ENCODE measurements around the gene NUTM2G.
"Not testable (repeated sequence)": the region's sequence is repeated elsewhere in the genome, so short reads cannot be mapped to it uniquely, and the experiment has no call there.

NUTM2G gene, protein sequence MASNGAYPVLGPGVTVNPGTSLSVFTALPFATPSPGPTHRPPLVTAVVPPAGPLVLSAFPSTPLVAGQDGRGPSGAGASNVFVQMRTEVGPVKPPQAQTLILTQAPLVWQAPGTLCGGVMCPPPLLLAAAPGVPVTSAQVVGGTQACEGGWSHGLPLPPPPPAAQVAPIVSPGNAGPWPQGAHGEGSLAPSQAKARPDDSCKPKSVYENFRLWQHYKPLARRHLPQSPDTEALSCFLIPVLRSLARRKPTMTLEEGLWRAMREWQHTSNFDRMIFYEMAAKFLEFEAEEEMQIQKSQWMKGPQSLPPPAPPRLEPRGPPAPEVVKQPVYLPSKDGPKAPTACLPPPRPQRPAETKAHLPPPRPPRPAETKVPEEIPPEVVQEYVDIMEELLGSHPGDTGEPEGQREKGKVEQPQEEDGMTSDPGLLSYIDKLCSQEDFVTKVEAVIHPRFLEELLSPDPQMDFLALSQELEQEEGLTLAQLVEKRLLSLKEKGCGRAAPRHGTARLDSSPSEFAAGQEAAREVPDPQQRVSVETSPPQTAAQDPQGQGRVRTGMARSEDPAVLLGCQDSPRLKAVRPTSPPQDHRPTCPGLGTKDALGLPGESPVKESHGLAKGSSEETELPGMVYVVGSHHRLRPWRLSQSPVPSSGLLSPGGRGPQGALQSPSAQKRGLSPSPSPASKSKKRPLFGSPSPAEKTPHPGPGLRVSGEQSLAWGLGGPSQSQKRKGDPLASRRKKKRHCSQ

DNA sequence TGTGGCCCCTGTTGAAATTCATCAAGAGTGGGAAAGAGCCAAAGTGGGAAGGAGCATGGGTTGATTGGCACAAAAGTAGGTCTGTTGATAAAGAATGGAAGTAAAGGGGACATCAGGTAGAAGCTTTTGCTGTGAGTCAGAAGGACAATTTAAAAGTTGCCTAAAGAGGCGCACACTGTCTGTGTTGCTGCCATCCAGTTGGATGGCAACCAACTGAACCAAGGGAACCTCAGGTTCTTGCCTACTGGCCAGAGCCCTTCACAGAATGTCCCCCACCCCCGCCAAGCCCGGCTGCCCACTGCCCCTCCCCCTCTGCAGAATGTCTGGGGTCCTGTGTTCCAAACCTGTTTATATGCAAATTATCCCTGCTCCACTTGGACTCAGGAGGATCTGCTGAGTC lies at the start of gene NUTM2G:
Gene NUTM2G, plus strand, starts transcription at position 301 of the 400 bp plus-strand sequence. CDS start 182 bp downstream, outside the sequence.
- not testable (repeated sequence) for DNase-seq

DNA sequence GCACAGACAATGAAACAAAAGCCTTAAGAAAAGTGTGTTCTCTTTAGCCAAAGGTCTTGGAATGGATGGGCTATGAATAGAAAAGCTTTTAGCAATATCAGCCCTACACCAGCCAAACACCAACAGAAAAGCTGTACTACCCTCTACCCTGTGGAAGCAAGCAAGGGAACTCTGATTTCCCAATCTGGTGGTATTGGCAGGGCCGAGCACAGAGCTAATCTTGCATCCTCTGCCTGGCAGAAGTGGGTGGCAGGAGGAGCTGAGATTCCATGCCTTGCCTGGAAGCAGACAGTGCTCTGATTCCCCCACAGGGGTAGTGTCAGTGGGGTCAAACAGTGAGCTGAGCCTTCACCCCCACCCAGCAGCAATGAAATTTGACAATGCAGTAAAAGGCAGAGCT lies 44.7 kb upstream of the NUTM2G start:
- DNase-seq, result no peak

DNA sequence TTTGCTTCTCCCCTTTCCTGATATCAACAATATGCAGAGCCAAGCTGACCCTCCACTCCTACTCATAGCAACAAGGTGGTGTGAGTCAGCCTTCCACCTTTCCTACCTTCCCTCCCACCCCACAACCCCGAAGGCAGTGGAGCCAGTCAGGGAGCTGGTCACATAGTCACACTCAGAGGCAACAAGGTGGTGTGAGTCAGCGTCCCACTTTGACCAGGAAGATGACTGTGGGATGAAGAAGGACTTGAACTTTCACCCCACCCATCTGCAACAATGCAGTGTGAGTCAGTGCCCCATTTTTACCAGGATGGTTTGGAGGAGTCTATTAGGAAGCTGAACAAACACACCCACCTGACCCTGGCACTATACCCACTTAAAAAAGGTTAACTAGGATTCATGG lies 44.2 kb upstream of the NUTM2G start:
- no peak for DNase-seq

DNA sequence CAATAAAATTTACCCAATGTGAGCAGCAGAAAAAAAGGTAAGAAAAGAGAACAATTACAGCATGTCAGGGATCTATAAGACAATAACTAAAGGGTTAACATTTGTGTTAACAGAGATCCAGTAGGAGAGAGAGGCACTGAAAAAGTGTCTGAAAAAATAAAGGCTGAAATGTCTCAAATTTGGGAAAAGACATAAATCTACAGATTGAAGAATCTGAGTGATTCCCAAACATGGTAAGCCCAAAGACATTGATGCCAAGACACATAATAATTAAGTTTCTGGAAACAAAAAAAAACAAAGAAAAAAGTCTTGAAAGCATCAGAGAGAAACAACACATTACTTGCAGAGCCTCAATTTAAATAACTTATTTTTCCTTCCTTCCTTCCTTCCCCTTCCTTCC lies 43.2 kb upstream of the NUTM2G start:
- DNase-seq, result no peak

DNA sequence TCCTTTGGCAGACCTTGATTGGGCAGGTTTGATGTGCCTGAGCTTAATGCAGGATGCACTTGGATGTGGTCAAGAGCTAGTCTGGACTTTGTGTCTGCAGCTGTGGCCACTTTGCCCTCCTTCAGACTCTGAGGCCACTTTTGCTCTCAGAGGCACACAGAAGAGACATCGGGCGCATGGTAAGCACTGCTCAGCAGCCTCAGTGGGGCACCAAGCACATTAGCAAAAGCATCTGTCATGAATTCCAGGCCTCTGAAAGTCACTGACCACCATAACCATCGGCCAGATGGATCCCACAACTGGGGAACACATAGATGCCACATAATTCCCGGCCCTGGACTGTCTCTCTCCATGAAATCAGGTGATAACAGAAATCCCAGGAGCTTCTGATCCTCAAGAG lies 40.1 kb upstream of the NUTM2G start:
- no peak for DNase-seq

DNA sequence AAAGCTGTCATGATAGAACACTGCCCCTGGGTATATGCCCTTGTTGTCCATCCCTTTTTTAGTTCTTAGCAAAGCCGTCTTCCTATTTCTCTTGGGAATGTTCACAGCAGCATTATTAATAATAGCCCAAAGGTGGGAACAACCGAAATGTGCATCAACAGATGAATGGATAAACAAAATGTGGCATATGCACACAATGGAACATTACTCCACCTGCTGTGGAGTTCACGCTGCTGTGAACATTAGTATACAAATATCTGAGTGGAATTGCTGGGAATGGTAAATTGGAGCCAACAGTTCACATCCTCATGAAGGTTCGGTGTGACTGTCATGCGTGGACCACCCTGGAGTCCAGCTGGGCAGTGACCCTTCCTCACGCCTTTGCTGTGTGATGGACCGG lies 36.5 kb upstream of the NUTM2G start:
- DNase-seq, result no peak

DNA sequence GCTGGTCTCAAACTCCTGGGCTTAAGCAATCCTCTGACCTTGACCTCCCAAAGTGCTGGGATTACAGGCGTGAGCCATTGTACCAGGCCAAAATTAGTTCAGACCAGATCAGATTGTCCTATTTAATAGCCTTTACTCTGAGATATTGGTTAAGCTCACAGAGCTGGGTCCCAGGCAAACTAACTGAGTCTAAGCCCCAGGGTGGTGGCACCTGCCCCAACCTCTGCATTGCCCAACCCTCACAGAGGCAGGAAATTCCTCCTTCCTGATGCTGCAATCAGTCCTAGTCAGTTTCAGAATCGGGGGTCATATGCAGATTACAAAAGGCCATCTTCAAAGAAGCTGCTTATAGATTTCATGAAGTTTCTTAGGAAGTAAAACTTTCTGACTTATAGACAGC lies 28.6 kb upstream of the NUTM2G start:
- not testable (repeated sequence) for DNase-seq

DNA sequence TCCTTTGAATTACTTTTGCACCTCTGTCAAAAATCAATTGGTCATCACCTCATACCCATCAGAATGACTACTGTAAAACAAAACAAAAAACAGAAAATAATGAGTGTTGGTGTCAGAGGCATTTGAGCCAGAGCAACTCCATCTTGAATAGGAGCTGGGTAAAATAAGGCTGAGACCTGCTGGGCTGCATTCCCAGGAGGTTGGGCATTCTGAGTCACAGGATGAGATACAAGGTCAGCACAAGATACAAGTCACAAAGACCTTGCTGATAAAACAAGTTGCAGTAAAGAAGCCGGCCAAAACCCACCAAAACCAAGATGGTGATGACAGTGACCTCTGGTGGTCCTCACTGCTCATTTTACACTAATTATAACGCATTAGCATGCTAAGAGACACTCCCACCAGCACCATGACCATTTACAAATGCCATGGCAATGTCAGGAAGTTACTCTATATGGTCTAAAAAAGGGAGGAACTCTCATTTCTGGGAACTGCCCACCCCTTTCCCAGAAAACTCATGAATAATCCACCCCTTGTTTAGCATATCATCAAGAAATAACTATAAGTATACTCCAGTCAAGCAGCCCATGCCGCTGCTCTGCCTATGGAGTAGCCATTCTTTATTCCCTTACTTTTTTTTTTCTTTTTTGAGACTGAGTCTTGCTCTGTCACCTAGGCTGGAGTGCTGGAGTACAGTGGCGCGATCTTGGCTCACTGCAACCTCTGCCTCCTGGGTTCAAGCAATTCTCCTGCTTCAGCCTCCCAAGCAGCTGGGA lies 23.5 kb upstream of the NUTM2G start:
- not testable (repeated sequence) for DNase-seq

DNA sequence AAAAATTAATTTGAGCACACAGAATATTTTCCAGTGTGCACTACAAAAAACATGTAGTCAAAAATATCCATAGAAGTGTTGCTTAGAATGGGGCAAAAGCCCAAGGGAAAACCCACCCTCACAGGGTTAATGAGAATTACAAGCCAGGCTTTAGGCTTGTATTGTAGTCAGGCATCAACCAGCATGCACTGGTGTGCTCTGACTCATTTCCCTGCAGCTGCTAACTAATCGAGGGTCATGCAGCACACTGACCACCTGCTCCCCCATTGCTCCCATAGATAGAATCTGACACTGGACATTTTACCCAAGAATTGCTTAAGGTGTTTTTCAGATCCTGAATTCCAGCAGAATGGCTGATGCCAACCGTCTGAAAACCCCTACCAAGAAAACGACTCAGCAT lies 20.2 kb upstream of the NUTM2G start:
- DNase-seq, result not testable (repeated sequence)

DNA sequence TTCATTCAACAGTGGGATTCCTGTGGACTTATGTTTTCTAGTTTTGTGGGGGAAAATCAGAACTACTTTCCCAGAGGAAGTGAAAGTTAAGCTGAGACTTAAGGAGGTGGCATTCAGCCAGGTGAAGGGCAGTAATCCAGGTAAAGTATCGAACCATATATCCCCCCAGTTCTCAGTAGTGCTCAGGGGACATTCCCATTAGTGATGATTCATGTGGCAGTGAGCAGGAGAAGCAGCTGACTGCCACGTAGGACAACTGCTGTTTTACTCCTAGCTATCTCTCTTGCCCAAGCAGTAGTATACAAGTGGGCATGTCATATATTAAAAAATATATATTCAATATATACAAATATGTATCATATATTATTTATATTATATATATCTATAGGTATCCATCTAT lies 13.1 kb upstream of the NUTM2G start:
- DNase-seq, result not testable (repeated sequence)

DNA sequence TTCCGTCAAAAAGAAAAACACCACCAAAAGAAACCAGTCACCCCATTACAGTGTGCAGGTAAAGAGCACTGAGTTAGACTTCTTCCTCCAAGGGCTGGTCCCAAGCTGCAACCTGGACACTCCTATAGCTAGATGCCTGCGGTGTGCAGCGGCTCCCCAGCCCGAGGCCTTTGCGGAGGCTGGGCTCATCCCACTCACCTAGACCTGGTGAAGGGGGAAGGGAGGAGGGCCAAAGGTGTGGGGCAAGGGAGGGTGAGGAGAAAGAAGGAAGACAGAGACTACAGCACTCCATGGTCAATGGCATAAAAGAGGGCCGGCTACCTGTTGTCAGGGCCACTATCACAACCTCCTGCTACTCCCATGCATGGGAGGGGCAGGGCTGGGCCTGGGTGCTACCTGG lies 12.1 kb upstream of the NUTM2G start:
- not testable (repeated sequence) for DNase-seq

DNA sequence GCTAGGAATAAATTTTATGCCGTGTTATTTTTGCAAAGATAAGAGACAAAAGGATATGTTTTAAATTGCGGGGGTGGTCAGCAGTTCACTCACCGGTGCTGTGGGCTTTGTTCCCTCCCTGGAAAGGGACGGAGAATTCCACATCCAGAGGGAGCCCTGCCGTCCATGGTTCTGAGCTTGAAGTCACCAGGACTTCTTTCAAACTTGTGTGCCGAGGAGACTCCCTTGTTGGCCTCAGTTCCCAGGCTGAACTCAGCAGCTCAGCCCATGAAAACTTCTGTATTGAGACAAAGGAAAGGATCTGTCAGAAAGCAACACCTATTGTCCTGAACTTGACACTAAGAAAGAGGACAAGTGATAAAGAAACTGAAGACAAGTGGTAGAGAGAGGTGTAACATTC lies 10.1 kb upstream of the NUTM2G start:
- not testable (repeated sequence) for DNase-seq

DNA sequence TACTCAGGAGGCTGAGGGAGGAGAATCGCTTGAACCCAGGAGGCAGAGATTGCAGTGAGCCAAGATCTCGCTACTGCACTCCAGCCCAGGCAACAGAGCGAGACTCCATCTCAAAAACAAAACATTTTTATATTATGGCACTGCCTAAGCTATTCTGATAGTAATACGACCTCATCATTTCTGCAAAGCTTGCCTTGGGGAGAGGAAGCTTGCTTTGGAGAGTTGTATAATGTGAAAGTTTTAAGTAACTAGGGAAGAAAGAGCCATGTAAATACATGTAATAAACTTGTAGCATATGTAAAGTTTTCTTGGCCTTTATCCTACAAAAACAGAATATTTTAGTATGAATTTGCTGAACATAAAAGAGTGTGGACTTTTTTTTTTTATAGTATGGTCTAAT lies 7.8 kb upstream of the NUTM2G start:
- DNase-seq, result not testable (repeated sequence)

DNA sequence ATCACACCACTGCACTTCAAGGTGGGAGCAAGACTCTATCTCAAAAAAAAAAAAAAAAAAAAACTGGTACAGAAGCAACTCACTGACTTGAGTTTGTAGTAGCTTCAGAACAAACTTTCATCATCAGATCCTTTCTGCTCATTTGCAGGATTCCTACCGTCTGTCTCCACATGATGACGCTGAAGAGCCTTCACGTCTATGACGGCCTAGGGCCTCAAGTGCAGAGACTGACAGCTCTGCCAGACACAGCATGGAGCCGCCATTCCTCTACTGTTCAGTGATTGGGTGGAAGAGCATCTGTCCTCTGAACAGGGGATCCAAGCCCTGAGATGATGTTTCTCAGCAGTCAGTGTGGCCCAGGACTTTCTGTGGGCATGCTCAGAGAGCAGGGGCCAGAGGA lies 3.1 kb upstream of the NUTM2G start:
- DNase-seq, result not testable (repeated sequence)

DNA sequence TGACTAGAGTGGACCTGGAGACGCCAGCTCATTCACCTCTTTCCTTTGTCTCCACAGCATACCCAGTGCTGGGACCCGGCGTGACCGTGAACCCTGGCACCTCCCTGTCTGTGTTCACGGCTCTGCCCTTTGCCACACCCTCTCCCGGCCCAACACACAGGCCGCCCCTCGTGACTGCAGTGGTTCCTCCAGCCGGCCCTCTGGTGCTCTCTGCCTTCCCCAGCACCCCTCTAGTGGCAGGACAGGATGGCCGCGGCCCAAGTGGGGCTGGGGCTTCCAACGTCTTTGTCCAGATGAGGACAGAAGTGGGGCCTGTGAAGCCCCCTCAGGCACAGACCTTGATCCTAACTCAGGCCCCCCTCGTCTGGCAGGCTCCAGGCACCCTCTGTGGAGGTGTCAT lies 3.0 kb downstream of the NUTM2G start:
- not testable (repeated sequence) for DNase-seq

DNA sequence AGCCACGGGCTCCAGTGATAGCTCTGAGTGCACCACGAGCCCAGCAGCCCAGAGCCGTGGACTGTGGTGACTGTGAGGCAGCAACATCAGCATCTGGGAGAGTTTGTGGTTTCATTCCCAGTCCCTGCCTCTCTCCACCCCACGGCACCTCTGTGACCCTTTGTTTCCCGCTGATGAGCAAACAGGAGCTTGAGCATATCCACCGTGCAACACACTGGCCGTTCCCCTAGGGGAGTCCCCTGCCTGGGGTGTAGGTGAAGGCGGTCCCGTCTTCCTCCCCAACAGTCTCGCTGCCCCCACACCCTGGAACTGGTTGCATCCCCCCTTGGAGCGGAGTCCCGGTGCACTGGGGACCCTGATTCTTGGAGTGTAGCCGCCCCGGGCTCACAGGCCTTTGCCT lies 5.5 kb downstream of the NUTM2G start:
- DNase-seq, result not testable (repeated sequence)

DNA sequence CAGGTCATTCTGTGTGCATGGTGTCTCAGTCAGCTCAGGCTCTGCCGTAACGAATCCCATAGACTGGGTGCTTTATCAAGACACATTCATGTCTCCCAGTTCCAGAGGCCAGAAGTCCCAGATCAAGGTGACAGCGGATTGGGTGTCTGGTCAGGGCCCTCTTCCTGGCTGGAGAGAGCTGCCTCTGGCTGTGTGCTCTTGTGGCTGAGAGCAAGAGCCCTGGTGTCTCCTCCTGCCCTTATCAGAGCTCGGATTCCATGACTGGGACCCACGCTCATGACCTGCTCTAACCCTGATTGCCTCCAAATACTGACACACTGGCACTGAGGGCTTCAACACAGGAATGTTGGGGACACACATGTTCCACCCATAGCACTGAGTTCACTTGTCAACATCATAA lies 6.1 kb downstream of the NUTM2G start:
- DNase-seq, result not testable (repeated sequence)

DNA sequence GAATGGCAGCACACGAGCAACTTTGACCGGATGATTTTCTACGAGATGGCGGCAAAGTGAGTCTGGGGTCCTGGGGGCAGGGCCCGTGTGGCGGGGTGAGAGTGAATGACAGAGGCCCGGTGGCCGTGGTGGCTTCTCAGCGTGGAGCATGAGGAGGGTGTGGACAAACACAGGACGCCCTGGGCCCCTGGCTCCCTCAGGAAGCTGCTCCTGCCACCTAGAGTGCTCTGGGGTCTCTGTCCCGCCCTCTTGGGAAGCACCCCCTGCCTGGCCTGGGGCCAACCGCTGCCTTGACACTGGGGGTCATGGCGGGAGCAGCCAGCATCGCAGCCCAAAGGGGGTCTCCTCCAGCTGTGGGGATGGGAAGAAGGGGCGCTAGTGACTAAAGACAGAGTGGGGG lies 6.8 kb downstream of the NUTM2G start:
- DNase-seq, result not testable (repeated sequence)

DNA sequence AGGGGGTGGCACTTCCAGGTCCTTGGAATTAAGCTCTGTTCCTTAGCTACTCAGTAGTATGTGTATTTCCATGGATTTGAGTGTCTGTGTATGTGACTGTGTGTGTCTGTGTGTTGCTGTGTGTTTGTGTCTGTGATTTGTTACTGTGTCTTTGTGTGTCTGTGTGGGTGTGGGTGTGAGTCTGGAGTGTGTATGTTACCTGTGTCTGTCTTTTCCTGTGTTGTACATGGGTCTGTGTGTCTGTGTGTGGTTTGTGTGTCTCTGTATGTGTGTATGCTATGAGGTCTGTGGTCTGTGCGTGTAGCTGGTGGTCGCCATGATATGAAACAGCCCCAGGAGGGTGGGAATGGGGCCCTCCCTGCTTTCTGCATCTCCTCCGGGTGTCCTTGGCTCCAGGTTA lies 8.8 kb downstream of the NUTM2G start:
- DNase-seq, result not testable (repeated sequence)

DNA sequence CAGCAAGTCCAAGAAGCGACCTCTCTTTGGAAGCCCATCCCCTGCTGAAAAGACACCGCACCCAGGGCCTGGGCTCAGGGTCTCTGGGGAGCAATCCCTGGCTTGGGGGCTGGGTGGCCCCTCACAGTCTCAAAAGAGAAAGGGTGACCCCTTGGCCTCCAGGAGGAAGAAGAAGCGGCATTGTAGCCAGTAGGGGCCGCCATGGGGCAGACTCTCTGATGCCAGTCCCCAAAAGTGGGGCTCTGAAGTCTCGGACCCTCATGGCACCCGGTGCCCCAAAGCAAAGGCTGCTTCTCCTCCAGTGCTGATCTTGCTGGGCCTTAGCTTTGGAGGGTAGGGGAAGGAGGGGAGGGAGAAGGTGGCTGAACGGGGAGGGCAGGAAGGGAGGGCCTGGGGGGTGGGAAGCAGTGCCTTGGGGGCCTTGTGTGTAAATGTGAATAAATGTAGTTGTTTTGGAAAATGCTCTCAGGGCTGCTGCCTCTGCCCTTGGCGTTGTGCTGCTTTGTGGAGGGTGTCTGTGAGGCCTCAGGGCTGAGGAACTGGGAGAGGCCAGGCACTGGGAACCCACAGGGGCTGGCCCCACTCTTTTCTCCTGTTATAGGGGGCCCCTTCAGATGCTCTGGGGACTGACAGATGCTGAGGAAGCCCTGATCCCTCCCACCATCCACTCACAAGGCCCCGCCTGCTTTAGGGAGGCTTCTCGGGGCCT lies 10.5 kb downstream of the NUTM2G start:
- DNase-seq, result not testable (repeated sequence)

DNA sequence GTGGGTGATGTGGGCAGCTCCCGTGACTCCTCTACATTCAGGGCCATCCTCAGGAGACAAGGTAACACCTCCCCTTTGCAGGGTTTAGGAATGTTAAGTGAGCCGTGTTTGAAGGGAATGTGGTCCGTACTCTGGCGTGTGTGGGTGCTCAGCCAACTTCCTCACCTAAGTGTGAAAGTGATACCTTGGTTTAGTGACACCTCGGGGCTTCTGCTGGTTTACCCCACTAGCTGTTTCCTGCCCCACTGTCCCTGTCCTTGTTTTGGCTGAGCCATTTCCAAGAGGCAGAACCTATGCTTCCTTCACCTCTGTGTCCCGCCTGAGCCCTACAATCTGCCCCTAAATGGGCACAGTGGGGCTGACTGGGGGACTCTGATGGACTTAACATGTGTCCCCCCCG lies 12.3 kb downstream of the NUTM2G start:
- not testable (repeated sequence) for DNase-seq

DNA sequence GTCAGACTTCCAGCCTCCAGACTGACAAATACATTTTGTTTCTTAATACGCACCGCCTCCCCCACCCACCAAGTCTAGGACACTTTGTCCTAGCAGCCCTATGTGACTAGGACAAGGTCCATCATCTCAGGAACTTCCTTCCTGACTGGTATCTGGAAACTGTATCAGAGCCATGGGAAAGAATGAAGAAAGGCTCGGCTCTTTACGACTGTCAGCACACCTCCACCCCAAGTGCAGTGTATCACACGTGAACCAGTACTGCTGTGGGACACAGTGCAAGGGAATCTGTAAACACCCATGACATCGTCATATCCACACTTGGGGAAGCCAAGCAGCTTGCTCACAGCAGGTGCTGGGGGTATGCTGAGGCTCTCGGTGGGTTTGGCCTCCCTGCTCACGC lies 13.0 kb downstream of the NUTM2G start:
- DNase-seq, result not testable (repeated sequence)

DNA sequence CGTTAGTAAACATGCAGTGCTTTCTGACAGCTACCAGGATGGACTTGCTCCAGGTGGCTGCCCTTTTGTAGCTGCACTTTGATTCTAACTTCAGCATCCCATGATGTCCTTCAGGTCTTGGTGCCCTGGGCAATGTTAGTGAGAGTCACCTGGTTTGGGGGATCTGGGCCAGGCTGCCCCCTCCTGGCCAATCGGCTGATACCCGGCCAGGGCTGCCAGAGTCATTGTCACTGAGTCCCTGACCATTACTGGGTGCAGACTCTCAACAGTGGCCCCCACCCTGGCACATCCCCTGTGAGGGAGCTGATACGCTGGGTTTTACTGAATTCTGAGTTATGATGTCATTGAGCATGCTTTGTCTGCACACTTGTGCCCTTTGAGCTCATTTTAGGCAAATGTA lies 13.5 kb downstream of the NUTM2G start:
- DNase-seq, result not testable (repeated sequence)
